22Rv1 (cell line): ENCODE data around the gene CHIA.
"Not testable (repeated sequence)": the region's sequence is repeated elsewhere in the genome, so short reads cannot be mapped to it uniquely, and the experiment has no call there.

Experiments used
- H3K27ac ChIP-seq: fragments of 450-650 bp; 2 replicates; pipeline ENCODE4 v1.5.1; 2017
- CTCF ChIP-seq: fragments of 450-650 bp; IDR thresholded peaks from 2 replicates; pipeline ENCODE4 v1.5.1; 2017; ENCODE audit warnings: mild to moderate bottlenecking
- ZFX ChIP-seq: fragments of 450-650 bp; IDR thresholded peaks from 2 replicates; pipeline ENCODE4 v1.6.1; 2017; ENCODE audit warnings: antibody characterized with exemption, borderline replicate concordance

The CHIA gene

GRCh38 chr1:111351700-111352099, 61.0 kb downstream of the CHIA start:
- H3K27ac ChIP-seq, result no peak overlapping the region
- TF ChIP-seq CTCF (no peak), ZFX (no peak)

GRCh38 chr1:111354584-111354983, 63.9 kb downstream of the CHIA start:
- TF ChIP-seq ZFX (no peak), CTCF (no peak)
- H3K27ac ChIP-seq, result no peak overlapping the region

GRCh38 chr1:111358964-111359363, 68.3 kb downstream of the CHIA start:
- TF ChIP-seq ZFX (no peak), CTCF (no peak)
- no peak overlapping the region for H3K27ac ChIP-seq

GRCh38 chr1:111359376-111359775, 68.7 kb downstream of the CHIA start:
- no peak for TF ChIP-seq CTCF
- TF ChIP-seq ZFX, result no peak
- no peak overlapping the region for H3K27ac ChIP-seq

GRCh38 chr1:111360257-111360656, 69.6 kb downstream of the CHIA start:
- H3K27ac ChIP-seq, result not testable (repeated sequence)

- no peak overlapping the region for H3K27ac ChIP-seq
- TF ChIP-seq ZFX (no peak), CTCF (no peak)
These were observed 71.1 kb downstream of the CHIA start for GRCh38 chr1:111361761-111362160.

GRCh38 chr1:111364690-111365089, 74.0 kb downstream of the CHIA start:
- no peak overlapping the region for H3K27ac ChIP-seq
- no peak for TF ChIP-seq ZFX
- no peak for TF ChIP-seq CTCF

- H3K27ac ChIP-seq, result no peak overlapping the region
These were observed 75.6 kb downstream of the CHIA start for GRCh38 chr1:111366256-111366655.

More at GRCh38 chr1:111366256-111366655, 75.6 kb downstream of the CHIA start:
- no peak for TF ChIP-seq ZFX
- no peak for TF ChIP-seq CTCF
